HG03108 (cell line): ENCODE measurements around the gene ERCC6L2.

Experiments
- ATAC-seq: cut with Tn5 transposase; IDR thresholded peaks from one replicate; pipeline ENCODE4 v1.9.1; 2021; ENCODE audit warnings: moderate library complexity; ENCODE audit not compliant: unreplicated experiment

ERCC6L2 gene

DNA sequence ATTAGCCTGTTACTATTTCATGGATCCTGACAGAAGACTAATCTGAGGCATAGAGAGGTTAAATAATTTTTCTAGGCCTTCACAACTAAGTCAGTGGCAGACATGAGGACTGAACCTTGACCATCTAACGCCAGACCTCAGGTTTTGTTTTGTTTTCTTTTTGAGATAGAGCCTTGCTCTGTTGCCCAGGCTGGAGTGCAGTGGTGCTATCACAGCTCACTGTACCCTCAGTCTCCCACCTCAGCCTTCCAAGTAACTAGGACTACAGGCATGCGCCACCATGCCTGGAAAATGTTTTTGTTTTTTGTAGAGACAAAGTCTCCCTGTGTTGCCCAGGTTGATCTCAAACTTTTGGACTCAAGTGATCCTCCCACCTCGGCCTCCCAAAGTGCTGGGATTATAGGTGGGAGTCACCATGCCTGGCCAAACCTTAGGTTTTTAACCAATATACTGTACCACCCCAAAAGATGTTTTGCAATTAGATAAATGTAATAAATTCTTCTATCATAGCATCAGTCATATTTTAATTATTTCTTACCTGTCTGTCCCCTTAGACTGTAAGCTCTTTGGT is 35.4 kb downstream of the ERCC6L2 start:
- ATAC-seq = no peak

DNA sequence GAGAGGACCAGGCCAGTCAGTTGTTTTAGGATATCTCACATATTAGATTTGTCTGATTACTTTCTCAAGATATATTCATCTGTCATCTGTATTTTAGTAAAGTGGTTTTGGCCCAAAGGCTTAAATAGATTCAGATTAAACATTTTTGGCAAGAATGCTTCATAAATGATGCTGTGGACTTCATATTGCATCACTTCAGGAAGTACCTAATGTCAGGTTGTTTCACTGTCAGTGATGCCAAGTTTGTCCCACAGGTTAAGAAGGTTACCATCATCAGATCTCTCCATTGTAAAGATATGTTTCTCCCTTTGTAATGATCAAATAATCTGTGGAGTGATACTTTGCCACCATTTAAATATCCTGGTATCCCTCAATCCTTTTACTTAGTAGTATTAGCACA is 37.3 kb downstream of the ERCC6L2 start:
- no peak for ATAC-seq

- no peak for ATAC-seq
Observed at GRCh38 chr9:95920017-95920416, 44.5 kb downstream of the ERCC6L2 start.

DNA sequence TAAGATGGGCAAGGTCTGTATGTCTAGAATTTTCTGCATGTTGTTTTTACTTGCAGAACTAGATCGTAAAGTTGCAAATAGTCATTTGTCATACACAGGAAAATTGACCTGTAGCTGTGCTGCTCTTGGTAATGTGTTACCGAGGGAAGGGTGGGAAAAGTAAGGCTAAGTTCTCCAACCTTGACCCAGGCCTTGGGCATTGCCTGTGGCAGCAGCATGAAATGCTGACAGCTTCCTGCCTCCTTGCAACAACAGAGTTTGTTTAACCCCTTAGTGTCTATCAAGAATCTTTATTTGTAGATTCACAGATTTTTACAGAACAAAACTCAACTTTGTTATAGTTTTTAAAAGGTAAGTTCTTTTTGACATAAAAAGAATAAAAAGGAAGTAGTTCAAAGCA is 48.3 kb downstream of the ERCC6L2 start:
- ATAC-seq = no peak

DNA sequence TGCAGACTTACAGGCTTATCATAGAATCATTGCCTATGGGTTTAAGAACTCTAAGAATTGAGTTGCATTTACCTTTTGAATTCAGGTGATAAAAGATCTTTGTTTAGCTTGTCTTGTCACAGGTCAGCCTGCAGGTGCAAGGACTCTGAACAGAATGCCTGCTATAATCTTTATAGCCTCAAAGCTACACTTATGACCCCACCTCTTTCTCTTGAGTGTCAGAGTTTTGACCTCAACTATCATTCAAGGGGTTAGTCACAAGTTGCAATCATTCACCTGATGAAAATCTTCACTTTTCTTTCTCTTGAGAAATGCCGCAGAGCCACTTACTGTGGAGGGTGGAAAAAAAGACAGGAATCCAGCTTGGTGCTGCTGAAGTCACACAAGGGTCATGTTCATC is 49.5 kb downstream of the ERCC6L2 start:
- no peak for ATAC-seq

GRCh38 chr9:95927271-95928004 is 51.9 kb downstream of the ERCC6L2 start:
- ATAC-seq = no peak

DNA sequence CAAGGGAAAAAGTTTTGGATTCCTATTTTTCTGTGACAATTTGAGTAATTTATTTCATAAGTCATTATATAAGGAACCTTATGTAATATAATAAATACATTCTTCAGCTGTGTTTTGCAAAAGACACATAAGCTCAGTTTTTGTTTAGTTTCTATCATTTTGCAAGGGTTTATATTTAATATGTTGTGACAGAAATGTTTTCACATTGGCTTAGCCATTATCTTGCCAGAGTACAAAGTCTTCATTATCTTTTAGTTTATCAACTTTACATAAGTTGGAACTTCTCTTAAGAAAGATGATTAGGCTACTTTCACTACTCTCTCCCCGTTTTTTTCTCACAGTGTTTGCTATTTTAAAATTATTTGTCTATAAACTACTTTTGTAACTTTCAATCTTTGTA is 54.8 kb downstream of the ERCC6L2 start:
- no peak for ATAC-seq

DNA sequence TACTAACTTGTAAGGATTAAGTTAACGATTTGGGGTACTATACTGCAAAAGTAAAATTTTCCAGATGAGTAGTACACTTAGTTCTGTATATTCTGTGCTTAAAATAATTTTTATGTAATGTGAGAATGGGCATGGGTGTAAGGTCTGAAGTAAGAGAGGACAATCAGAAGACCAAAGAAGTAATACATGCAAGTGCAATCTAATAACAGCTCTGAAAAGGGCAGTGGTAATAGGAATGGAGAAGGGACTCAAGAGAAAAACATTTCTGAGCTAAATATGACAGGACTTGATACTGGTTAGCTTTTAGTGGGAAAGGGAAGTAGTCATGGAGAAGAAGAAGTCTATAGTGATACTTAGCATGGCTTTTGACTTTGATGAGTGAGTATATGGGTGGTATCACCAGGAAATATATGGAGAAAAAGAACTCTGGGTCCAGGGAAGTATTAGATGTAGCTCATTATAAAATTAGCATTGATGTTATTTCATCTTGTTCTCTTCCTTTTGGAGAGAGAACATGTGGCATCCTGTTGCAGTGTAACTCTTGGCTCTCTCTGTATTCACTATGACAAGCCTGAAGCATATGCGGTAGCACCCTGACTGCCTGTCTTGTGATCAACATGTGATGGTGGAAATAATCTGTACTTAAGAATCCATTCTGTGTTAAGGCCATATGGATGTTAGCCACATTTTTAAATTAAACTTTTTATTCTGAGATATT is 60.5 kb downstream of the ERCC6L2 start:
- ATAC-seq = no peak

DNA sequence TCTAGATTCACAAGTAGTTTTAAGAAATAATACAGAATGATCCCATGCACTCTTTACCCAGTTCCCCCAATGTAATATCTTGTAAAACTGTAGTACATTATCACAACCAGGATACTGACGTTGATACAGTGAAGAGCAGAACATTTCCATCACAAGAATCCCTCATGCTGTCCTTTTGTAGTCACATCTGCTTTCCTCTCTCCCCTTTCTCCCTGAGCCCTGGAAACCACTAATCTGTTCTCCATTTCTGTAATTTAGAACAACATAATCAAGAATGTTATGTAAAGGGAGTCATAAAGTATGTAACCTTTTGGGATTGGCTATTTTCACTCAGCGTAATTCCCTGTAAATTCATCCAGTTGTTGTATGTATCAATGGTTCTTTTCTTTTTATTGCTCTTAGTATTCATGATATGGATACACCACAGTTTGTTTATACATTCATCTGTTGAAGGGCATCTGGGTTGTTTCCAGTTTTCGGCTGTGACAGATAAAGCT is 61.1 kb downstream of the ERCC6L2 start:
- ATAC-seq = no peak

DNA sequence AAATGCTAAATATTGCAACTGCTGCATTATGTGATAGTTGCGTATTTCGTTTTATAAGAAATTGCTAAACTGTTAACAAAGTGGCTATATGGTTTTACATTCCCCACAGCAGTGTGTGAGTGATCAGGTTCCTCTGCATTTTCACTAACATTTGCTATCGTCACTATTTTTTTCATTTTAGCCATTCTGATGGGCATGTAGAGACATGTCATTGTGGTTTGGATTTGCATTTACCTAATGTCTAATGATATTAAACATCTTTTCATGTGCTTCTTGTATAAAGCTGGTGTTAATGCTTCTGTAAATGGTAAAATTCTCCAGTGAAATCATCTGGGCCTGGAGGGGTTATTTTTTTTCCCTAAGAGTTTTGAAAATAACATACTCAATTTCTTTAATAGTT is 61.6 kb downstream of the ERCC6L2 start:
- no peak for ATAC-seq

GRCh38 chr9:95938724-95939123 is 63.2 kb downstream of the ERCC6L2 start:
- no peak for ATAC-seq

DNA sequence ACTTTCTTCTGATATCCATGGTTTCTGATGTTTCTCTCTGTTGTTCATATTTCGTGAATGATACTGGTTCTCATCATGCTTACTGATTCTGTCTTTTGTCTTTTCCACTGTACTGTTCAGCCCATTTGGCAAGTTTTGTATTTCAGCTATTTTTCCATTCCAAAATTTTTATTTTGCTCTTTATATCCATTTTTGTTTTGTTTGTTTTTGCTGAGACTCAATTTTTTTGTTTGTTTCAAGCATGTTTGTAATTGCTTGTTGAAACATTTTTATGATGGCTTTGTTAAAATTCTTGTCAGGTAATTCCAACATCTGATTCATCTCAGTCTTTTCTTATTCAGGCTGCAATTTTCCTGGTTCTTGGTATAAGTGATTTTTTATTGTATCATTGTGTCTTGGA is 64.0 kb downstream of the ERCC6L2 start:
- no peak for ATAC-seq

DNA sequence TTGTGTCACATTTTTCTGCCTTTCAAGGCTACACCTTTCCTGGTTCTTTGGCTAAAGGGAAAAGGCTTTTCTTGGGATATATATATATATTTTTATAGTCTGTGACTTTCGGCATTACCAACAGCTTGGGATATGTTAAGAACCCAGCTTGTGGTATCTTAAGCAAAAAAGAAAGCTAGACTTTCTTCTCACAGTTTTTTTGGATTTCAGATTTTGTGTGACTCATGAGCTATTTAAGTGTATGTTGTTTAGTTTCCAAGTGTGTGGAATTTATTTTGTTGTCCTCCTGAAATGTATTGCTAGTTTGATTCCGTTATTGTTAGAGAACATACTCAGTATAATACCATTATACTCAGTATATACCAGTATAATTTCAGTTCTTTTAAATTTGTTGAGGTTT is 64.8 kb downstream of the ERCC6L2 start:
- ATAC-seq = no peak

DNA sequence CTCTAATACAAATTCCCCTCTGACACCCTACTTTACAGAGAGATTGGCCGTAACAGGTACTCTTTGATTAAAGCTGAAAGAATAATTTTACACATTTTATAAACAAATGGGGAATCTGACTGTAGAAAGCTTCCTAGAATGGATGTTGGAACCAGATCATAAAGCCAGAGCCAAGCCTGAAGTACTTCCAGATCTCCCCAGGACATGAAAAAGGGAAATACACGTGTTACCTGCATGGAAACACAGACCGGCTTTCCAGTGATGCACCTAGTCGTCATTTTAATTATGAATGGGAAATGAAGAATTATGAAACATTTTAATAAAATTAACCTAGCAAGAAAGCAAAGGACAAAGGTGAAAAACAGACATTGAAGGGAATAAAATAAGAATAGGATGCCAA is 66.5 kb downstream of the ERCC6L2 start:
- ATAC-seq = no peak

GRCh38 chr9:95947118-95947517 is 71.6 kb downstream of the ERCC6L2 start:
- ATAC-seq = no peak

DNA sequence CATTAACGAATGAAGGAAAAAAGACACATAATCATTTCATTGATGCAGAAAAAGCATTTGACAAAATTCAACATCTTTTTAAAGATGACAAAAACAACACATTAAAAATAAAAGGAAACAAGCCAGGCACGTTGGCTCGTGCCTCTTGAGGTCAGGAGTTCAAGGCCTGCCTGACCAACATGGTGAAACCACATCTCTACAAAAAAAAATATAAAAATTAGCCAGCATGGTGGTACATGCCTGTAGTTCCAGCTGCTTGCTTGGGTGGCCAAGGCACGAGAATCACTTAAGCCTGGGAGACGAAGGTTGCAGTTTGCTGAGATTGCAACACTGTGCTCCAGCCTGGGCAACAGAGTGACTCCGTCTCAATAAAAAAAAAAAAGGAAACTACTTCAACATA is 77.0 kb downstream of the ERCC6L2 start:
- ATAC-seq = no peak

GRCh38 chr9:95953986-95954385 is 78.5 kb downstream of the ERCC6L2 start:
- ATAC-seq = no peak

- no peak for ATAC-seq
Observed at GRCh38 chr9:95954940-95955339, 79.4 kb downstream of the ERCC6L2 start.

GRCh38 chr9:95962936-95963335 is 87.4 kb downstream of the ERCC6L2 start:
- ATAC-seq = no peak

DNA sequence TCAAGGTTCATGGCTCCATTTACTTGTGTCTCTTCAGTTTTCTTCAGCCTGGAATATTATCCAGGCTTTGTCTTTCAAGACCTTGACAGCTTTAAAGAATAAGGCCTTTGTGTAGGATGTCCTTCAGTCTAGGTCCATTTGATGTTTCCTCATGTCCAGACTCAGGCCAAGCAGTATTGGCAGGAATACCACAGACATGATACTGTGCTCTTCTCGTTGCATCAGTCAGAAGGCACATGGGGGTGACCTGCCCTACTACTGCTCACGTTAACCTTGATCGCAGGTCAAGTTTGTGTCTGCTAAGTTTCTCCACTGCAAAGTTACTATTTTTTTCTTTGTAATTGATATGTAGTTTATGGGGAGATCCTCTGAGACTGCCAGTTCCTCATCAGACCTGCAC is 88.2 kb downstream of the ERCC6L2 start:
- no peak for ATAC-seq

GRCh38 chr9:95966306-95966705 is 90.8 kb downstream of the ERCC6L2 start:
- no peak for ATAC-seq

DNA sequence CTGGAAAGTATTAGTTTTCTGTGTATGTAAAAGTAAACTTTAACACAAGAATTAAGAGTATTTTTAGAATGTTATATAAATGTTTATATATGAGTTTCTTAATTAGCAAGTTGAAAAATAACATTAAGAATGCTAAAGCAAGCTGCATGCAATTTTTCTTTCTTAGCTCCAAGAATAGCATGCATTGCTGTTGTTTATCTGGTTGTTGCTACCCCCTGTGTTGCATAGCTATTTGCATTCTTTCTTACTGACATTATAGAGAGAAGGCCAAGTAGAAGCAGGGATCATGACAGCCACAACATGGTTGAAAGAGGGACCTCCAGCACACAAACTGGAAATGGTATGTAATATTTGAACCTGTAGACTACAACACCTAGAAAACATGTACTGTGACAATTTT is 94.8 kb downstream of the ERCC6L2 start:
- no peak for ATAC-seq
